CD14-positive monocyte (primary cell): Measurements from ENCODE around the gene PROSER1. TPM values are rescaled to one million over a fixed set of nuclear protein-coding genes. Genes with fewer than 3 reads are reported as not detected.
A peak's percentile ranks its signal among the peaks of the same experiment; 100 is the strongest.

Experiments used
- DNase-seq, 3 donors: peaks; one replicate each; pipeline ENCODE4 v3.0.0-alpha.2; 2011 to 2022
- H2AFZ ChIP-seq: 2 replicates; pipeline ENCODE4 v1.6.0; 2012; ENCODE audit warnings: mild to moderate bottlenecking, low read depth, low read length, inconsistent platforms; ENCODE audit not compliant: insufficient read depth, poor library complexity, severe bottlenecking
- H3K27ac ChIP-seq, 2 donors: 1 replicate in 1 of 2; 2 replicates in 1 of 2; pipeline ENCODE4 v1.5.1; 2012 to 2013; ENCODE audit warnings: low read length in 2 of 2, control low read depth in 1 of 2, inconsistent platforms in 1 of 2, low read depth in 1 of 2, mild to moderate bottlenecking in 1 of 2
- H3K27me3 ChIP-seq, 2 donors: one replicate each; pipeline versions ENCODE4 v1.6.0 to v1.6.1; 2011 to 2013; ENCODE audit warnings: low read length in 2 of 2; ENCODE audit not compliant: control insufficient read depth in 2 of 2, insufficient read depth in 2 of 2
- H3K36me3 ChIP-seq, 2 donors: replicated peaks in 1 of 2; 1 replicate in 1 of 2; 2 replicates in 1 of 2; pipeline versions ENCODE4 v1.5.1 to v1.6.1; 2012 to 2013; ENCODE audit warnings: low read length in 2 of 2, control low read depth in 1 of 2, inconsistent platforms in 1 of 2, mild to moderate bottlenecking in 1 of 2; ENCODE audit not compliant: insufficient read depth in 2 of 2, control insufficient read depth in 1 of 2
- H3K4me1 ChIP-seq, 2 donors: 1 replicate in 1 of 2; 2 replicates in 1 of 2; pipeline versions ENCODE4 v1.5.1 to v1.6.1; 2012 to 2013; ENCODE audit warnings: low read length in 2 of 2, control low read depth in 1 of 2, inconsistent platforms in 1 of 2, mild to moderate bottlenecking in 1 of 2, moderate library complexity in 1 of 2; ENCODE audit not compliant: insufficient read depth in 2 of 2, control insufficient read depth in 1 of 2
- H3K4me2 ChIP-seq: replicated peaks from 2 replicates; pipeline ENCODE3; 2012; ENCODE audit warnings: low read length, moderate library complexity, mild to moderate bottlenecking; ENCODE audit not compliant: poor library complexity, severe bottlenecking; ENCODE audit errors: extremely low read depth
- H3K4me3 ChIP-seq, 3 experiments: fragments of 200-600 bp in 1 of 3; sonication (generic) in 1 of 3; replicated peaks in 1 of 3; 1 replicate in 2 of 3; 2 replicates in 1 of 3; pipeline ENCODE4 v1.5.1; 2011 to 2013; ENCODE audit warnings: low read length in 3 of 3, mild to moderate bottlenecking in 3 of 3, control low read depth in 2 of 3, low read depth in 2 of 3, inconsistent platforms in 1 of 3, moderate library complexity in 1 of 3
- H3K79me2 ChIP-seq: 2 replicates; pipeline ENCODE4 v1.6.0; 2012; ENCODE audit warnings: mild to moderate bottlenecking, control low read depth, inconsistent platforms, low read length, moderate library complexity; ENCODE audit not compliant: insufficient read depth
- H3K9ac ChIP-seq: 2 replicates; pipeline ENCODE4 v1.6.0; 2017; ENCODE audit warnings: low read length, mild to moderate bottlenecking; ENCODE audit not compliant: insufficient read depth, poor library complexity, severe bottlenecking
- H3K9me3 ChIP-seq, 2 donors: replicated peaks in 1 of 2; 1 replicate in 1 of 2; 2 replicates in 1 of 2; pipeline versions ENCODE4 v1.5.1 to v1.6.1; 2012 to 2013; ENCODE audit warnings: low read length in 2 of 2, control low read depth in 1 of 2; ENCODE audit not compliant: control insufficient read depth in 1 of 2, insufficient read depth in 1 of 2
- H4K20me1 ChIP-seq: 2 replicates; pipeline ENCODE4 v1.6.0; 2012; ENCODE audit warnings: mild to moderate bottlenecking, low read length, control low read depth, moderate library complexity; ENCODE audit not compliant: insufficient read depth
- H3K27ac Mint-ChIP-seq, 7 donors: one replicate each; pipeline ENCODE4 v1.8.0; 2020; ENCODE audit warnings: mild to moderate bottlenecking in 7 of 7, mixed read lengths in 7 of 7, moderate library complexity in 6 of 7, inconsistent platforms in 2 of 7
- H3K27me3 Mint-ChIP-seq, 3 donors: one replicate each; pipeline ENCODE4 v1.8.0; 2021 to 2022; ENCODE audit warnings: low read depth in 3 of 3, mild to moderate bottlenecking in 3 of 3, mixed read lengths in 3 of 3, moderate library complexity in 3 of 3, inconsistent platforms in 1 of 3
- H3K36me3 Mint-ChIP-seq, 2 donors: one replicate each; pipeline ENCODE4 v1.8.0; 2020; ENCODE audit warnings: mixed read lengths in 2 of 2, inconsistent platforms in 1 of 2, mild to moderate bottlenecking in 1 of 2
- H3K4me1 Mint-ChIP-seq: one replicate; pipeline ENCODE4 v1.8.0; 2020; ENCODE audit warnings: mild to moderate bottlenecking, mixed read lengths
- H3K4me3 Mint-ChIP-seq, 2 donors: one replicate each; pipeline ENCODE4 v1.8.0; 2020; ENCODE audit warnings: mild to moderate bottlenecking in 2 of 2, mixed read lengths in 2 of 2, moderate library complexity in 1 of 2
- H3K9me3 Mint-ChIP-seq, 7 donors: one replicate each; pipeline ENCODE4 v1.8.0; 2020 to 2022; ENCODE audit warnings: mixed read lengths in 7 of 7, mild to moderate bottlenecking in 6 of 7, moderate library complexity in 6 of 7, inconsistent platforms in 2 of 7
- CTCF ChIP-seq: fragments of 200-600 bp; IDR thresholded peaks from one replicate; pipeline ENCODE4 v1.8.0; 2022; ENCODE audit warnings: antibody characterized with exemption, mild to moderate bottlenecking
- WGBS: methylation state at CpG from one replicate; pipeline ENCODE4 v1.1.5; 2013; ENCODE audit warnings: missing lambda C conversion rate; ENCODE audit not compliant: insufficient coverage; 5-methylcytosine and 5-hydroxymethylcytosine counted together
- intact Hi-C, 2 donors: fragments of 100-400 bp; cut with micrococcal nuclease; formaldehyde crosslinking; loops; one replicate each; pipeline versions ENCODE4 v1.15.0 to v1.15.1; 2023
- polyA plus RNA-seq, 3 donors: library from polyadenylated mRNA; depleted of rRNA in 1 of 3; unstranded in 2 of 3; stranded (reverse) in 1 of 3; fragments of 300-500 nt in 2 of 3; fragments of >200 nt in 1 of 3; fragmentation: Illumina TruSeq in 2 of 3; gene quantifications; 1 replicate in 2 of 3; 2 replicates in 1 of 3; pipeline ENCODE4 v1.2.3, GENCODE V29; 2012 to 2021

The PROSER1 gene
- polyA plus RNA-seq, 3 donors, result 4.6 to 28.5 (median 9.1) TPM

- Mint-ChIP-seq H3K27ac (no peak overlapping the region), H3K36me3 (no peaks in the 10 kb centered on the region), H3K4me1 (no peaks in the 10 kb centered on the region), H3K9me3 (peaks cover 0 to 2% (median 0%) of the 10 kb centered on the region in 7 donors), H3K4me3 (peak overlapping the region in 1 of 2 donors; percentile 43), H3K27me3 (peaks cover 0 to 4% (median 2%) of the 10 kb centered on the region in 3 donors)
- DNase-seq, result no peak
- no peak overlapping the region for H3K9ac ChIP-seq
- H3K27ac ChIP-seq, result no peak overlapping the region
- H3K79me2 ChIP-seq, result no peaks in the 10 kb centered on the region
- no peaks in the 10 kb centered on the region for H3K9me3 ChIP-seq
- H4K20me1 ChIP-seq, result no peaks in the 10 kb centered on the region
- intact Hi-C loops, result no loop called here
- H3K36me3 ChIP-seq, result no peaks in the 10 kb centered on the region
- 86% methylated on average over 4 of the region's 4 CpGs for WGBS
- H3K4me2 ChIP-seq, result no peak overlapping the region
- H3K4me3 ChIP-seq, result no peak overlapping the region
- H3K27me3 ChIP-seq, result no peaks in the 10 kb centered on the region
- no peak for TF ChIP-seq CTCF
- H3K4me1 ChIP-seq, result no peaks in the 10 kb centered on the region
- no peak overlapping the region for H2AFZ ChIP-seq
Measured at GRCh38 chr13:38970380-38971051, 67.4 kb downstream of the PROSER1 start.

DNA sequence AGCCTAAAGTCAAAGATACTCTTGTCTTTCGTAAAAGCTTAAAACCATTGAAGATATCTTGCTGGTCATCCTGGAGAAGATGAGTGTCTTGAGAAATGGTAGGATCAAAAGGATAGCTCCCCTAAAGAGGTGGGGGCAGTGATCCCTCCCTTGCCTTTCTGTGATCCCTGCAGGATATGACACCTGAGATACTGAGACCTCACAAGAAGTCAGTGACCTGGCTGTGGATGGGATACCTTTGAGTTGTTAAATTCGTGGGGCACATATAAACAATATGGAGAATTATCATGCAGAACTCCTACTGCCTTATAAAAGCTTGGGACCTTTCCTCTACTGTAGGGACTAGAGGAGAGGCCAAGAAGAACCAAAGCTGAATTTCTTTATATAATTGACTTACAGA is 68.7 kb downstream of the PROSER1 start:
- no peak for DNase-seq
- no peak overlapping the region for H3K4me3 Mint-ChIP-seq
- Histone ChIP-seq H3K79me2 (no peaks in the 10 kb centered on the region), H4K20me1 (no peaks in the 10 kb centered on the region), H3K4me1 (no peaks in the 10 kb centered on the region), H3K27me3 (no peaks in the 10 kb centered on the region), H3K9me3 (no peaks in the 10 kb centered on the region), H3K4me2 (no peak overlapping the region), H3K36me3 (no peaks in the 10 kb centered on the region), H3K9ac (no peak overlapping the region), H3K4me3 (no peak overlapping the region), H2AFZ (no peak overlapping the region), H3K27ac (no peak overlapping the region)
- peaks cover 0 to 3% (median 0%) of the 10 kb centered on the region in 7 donors for H3K9me3 Mint-ChIP-seq
- no peaks in the 10 kb centered on the region for H3K4me1 Mint-ChIP-seq
- no peak overlapping the region for H3K27ac Mint-ChIP-seq
- TF ChIP-seq CTCF, result no peak
- intact Hi-C loops, result no loop called here
- 100% methylated on average over 1 of the region's 2 CpGs for WGBS
- no peaks in the 10 kb centered on the region for H3K36me3 Mint-ChIP-seq
- peaks cover 0 to 2% (median 0%) of the 10 kb centered on the region in 3 donors for H3K27me3 Mint-ChIP-seq
